ENCODE measurements around the gene ORM2. TPM values are rescaled to one million over a fixed set of nuclear protein-coding genes. Genes with fewer than 3 reads are reported as not detected.

Gene ORM2
- polyA plus RNA-seq, 4 donors, result 0.17 TPM; not detected in 3

GRCh38 chr9:114346146-114346545 lies 16.5 kb downstream of the ORM2 start:
- no peak for DNase-seq (ENCODE audit: low read depth in 4 of 4, low spot score in 3 of 4)

DNA sequence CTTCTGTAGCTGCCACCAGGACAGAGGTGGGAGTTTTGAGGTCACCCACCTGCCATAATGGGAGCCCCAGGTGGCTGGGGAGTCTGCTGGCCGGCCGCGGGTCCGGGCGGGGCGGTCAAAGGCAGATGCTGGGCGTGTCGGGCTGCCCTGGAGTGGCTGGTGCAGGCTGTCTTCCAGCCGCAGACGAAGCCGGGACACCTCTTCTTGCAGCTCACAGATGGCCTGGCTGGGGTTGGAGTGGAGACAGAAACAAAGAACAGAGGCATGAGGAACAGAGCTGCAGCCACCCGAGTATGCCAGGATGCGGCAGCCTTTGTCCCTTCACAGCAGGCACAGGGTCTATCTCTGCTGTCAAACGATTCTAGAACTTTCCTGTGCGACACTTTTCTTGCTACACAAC lies 18.0 kb downstream of the ORM2 start:
- DNase-seq (ENCODE audit: low read depth in 4 of 4, low spot score in 3 of 4), result no peak

DNA sequence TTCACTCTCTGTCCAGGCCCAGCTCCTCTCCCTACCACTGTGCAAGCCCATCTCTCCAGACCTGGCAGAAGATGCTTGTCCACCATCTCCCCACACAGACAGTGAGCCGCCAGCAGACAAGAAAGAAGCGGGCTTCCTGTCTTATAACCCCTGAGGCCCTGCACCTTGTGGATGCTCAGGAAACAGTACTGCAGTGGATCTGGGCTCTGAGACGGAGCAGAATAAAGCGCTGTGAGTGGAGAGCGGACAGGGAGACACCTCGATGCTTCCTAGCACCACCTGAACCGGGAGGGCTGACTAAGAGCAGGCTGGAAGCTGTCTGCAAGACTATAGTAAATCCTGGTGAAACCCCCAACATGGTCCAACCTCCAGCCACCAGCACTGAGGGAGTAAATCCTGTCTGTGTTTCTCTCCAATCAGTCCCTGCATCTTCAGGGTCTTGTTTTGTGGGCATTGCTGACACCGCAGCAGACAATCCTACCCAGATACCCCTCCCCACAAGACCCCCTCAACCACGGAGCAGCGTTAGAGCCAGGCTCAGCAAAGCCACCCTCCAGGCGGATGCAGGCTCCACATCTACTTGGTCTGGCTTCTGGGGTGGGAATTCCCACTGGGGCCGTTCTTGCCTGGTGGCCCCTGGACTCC lies 18.7 kb downstream of the ORM2 start:
- no peak for DNase-seq (ENCODE audit: low read depth in 4 of 4, low spot score in 3 of 4)

- peak in 3 of 4 donors; percentile 36 to 42 (median 40) for DNase-seq (ENCODE audit: low read depth in 4 of 4, low spot score in 3 of 4)
Observed at GRCh38 chr9:114348906-114349482, 19.3 kb downstream of the ORM2 start.

GRCh38 chr9:114349713-114350480 lies 20.2 kb downstream of the ORM2 start:
- DNase-seq (ENCODE audit: low read depth in 4 of 4, low spot score in 3 of 4), result no peak

GRCh38 chr9:114350636-114351401 lies 21.1 kb downstream of the ORM2 start:
- no peak for DNase-seq (ENCODE audit: low read depth in 4 of 4, low spot score in 3 of 4)

GRCh38 chr9:114351932-114352331 lies 22.3 kb downstream of the ORM2 start:
- DNase-seq (ENCODE audit: low read depth in 4 of 4, low spot score in 3 of 4), result no peak

- no peak for DNase-seq (ENCODE audit: low read depth in 4 of 4, low spot score in 3 of 4)
Observed at GRCh38 chr9:114355821-114356220, 26.2 kb downstream of the ORM2 start.

DNA sequence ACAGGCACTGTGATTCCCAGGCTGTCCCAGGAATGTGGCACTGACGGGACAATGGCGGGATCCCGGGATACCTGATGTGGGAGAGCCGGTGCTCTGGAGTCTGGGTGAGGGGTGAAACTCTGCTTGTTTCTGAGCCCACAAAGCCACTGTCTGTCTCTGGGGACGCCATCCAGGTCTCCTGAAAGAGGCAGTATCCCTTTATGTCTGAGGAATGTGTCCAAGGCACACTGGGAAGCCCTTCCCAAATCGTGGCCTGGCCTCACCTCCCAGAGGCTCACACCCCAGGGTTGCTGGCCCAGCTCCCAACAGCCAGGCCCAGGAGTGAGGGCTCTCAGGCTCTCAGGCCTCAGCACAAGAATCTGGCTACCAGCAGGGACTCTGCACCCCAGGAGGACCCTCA lies 27.1 kb downstream of the ORM2 start:
- no peak for DNase-seq (ENCODE audit: low read depth in 4 of 4, low spot score in 3 of 4)

DNA sequence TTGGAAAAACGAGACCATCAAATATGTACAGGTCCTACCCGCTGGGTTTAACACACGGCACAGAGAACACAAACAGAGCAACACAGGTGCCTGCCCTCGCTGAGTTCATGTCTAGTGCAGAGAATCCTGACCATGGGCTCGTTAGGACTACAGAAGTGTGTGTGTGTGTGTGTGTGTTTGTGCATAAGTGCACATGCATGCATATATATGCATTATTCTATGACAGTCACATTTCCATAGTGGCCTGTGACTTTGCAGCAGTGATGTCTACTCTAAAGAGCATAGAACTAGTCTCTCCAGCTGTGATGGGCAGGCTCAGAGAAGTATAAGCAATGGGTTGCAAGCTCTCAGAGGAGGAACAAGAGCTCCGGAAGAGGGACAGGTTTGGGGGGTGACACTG lies 27.7 kb downstream of the ORM2 start:
- DNase-seq (ENCODE audit: low read depth in 4 of 4, low spot score in 3 of 4), result no peak

DNA sequence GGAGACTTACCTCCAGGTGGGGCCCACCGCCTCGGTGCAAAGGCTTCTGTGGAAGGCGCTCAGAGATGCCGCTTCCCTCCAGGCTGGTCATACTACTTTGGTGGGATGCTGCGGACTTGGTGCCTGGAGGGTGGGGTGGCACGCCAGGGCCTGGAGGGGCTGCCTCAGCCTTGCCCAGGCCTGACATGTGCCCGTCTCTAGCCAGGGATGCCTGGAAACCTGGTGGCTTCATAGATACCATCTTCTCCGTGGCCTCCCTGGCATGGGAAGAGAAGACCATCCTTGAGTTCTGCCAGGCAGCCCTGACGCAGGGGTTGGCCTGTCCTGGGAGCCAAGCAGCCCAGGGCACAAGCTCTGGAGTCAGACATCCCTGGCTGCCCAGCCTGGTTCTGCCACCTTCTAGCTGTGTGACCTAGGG lies 28.3 kb downstream of the ORM2 start:
- DNase-seq (ENCODE audit: low read depth in 4 of 4, low spot score in 3 of 4), result no peak

DNA sequence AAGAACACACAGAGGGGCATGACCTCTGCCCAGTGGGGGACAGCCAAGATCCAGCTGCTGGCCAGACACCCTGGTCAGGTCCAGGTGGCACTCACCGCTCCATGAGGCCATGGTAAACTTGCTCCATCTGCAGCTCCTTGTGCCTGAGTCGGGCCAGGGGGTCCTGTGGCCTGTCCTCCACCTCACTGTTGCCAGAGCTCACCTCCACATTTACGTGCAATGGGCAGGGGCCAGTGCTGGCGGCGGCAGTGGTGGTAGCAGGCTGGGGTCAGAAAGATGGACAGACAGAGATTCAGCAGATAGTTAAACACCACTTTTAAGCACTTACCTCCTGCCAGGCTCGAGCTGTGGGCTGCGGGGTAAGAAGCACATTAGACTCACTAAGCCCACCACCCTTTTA lies 30.1 kb downstream of the ORM2 start:
- no peak for DNase-seq (ENCODE audit: low read depth in 4 of 4, low spot score in 3 of 4)

DNA sequence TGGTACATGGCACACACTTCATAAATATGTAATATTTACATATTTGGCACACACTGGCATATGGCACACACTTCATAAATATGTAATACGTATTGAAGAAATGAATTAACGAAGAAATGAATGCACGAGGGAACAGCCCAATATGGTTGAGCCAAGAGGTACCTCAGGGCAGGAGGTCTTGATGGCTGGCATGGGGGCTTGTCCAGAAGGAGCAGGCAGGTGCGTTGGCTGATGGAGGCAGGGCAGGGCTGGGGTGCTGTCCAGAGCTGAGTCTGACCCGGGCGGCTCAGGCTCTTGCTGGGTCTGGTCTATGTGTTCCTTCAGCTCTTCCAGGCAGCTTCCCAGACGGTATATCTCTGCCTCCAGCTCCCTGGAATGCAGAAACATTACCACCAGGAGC lies 31.9 kb downstream of the ORM2 start:
- no peak for DNase-seq (ENCODE audit: low read depth in 4 of 4, low spot score in 3 of 4)

DNA sequence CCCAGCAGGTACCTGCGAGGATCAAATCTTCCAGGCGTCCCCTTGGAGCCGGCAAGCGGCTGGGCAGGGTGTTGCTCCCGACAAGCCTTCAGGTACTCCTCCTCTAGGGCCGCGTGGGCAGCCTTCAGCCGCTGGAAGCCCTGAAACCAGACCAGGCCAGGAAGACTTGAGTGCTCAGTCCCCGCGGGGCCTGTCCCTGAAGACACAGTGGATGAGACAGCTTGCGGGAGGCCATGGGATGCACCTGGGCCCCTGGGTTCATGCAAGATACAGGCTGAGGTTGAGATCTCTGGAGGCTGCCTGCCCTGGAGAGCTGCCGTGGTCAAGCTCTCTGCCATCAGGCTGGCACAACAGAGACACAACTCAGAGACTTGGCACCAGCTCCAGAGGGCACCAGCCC lies 32.7 kb downstream of the ORM2 start:
- no peak for DNase-seq (ENCODE audit: low read depth in 4 of 4, low spot score in 3 of 4)

DNA sequence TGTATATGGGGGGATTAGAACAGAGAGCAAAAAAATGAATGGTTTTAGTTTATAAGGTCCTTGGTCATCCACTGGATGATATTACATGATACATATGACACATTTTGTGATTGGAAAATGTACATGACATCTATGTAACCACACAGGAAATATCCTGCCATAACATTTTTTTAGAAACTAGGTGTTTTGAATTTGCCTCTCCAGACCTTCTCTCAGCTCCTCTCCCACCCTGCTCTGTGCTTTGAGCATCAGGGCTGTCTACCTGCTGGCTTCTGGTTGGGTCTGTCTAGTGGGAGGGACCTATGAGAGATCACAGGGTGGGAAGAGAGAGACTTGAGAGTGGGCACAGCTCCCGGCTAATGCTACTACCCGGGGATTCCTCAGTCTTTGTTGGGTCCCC lies 33.8 kb downstream of the ORM2 start:
- no peak for DNase-seq (ENCODE audit: low read depth in 4 of 4, low spot score in 3 of 4)

GRCh38 chr9:114364134-114365041 lies 34.7 kb downstream of the ORM2 start:
- DNase-seq (ENCODE audit: low read depth in 4 of 4, low spot score in 3 of 4), result no peak

- DNase-seq (ENCODE audit: low read depth in 4 of 4, low spot score in 3 of 4), result no peak
Observed at GRCh38 chr9:114365194-114365593, 35.5 kb downstream of the ORM2 start.

DNA sequence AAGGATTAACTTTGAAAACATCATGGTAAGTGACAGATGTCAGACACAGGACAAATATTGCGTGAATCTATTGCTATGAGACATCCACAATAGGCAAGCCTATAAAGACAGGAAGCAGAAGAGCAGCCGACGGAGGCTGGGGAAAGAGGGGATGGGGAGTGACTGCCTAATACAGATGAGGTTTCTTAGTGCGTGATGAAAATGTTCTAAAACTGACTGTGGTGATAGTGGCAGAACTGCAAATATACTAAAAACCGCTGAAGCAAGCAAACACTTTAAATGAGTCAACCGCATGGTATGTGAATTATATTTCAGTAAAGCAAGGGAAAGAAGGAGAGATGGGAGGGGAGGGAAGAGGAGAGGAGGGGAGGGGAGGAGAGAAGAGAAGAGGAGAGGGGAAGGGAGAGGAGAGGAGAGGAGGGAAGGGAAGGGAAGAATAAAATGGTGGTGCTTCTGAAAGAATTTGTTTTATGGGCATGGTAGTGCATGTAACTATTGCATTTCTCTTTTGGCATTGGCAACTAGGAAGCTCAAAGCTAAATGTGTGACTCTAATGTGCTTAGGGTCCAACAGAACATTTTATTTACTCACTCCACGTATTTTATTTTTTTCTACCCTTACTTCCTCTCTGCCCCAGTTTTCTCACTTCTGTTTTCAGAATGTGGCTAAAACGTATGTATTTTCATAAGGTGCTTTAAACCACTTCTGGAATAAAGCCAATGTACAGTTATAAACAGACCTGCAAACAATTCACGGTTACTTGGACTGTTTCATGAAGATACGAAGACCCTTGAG lies 36.9 kb downstream of the ORM2 start:
- DNase-seq (ENCODE audit: low read depth in 4 of 4, low spot score in 3 of 4), result no peak

DNA sequence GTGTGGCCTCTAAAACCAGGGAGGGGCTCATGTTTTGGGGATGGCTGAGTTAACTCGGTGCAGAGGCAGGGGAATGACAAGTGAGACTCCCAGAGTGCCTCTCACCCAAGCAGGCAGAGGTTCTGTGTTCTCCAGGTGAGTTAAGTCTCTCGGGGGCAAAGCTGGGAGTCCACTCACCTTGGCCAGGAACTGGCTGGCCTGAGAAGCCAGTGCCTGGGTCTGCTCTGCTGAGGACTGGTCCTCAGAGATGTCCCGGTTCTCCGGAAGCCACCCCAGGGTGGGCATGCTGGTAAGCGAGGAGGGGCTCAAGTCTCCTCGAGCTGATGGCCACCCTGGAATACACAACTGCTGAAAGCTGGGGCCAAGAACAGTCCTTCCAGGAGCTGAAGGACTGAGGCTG lies 37.7 kb downstream of the ORM2 start:
- no peak for DNase-seq (ENCODE audit: low read depth in 4 of 4, low spot score in 3 of 4)
